Naive thymus-derived CD8-positive, alpha-beta T cell (primary cell): ENCODE measurements around the gene ANKRD13D. TPM values are rescaled to one million over a fixed set of nuclear protein-coding genes. Genes with fewer than 3 reads are reported as not detected.

Experiments used
- ATAC-seq, 2 donors: fragments of 150-1000 bp; cut with Tn5 transposase in 1 of 2; sonication (Bioruptor Pico), chemical (Tn5 transposase) in 1 of 2; 1 replicate in 1 of 2; 2 replicates in 1 of 2; pipeline ENCODE4 v1.10.0; 2021; ENCODE audit warnings: mild to moderate bottlenecking in 2 of 2, moderate library complexity in 2 of 2
- POLR2A ChIA-PET: fragments of 350-600 bp; sonication (Branson Sonifier 250); formaldehyde crosslinking; loops from one replicate; lab custom pipeline; 2021; ENCODE audit warnings: antibody characterized with exemption; lab: Charles Lee
- DNase-seq, 10 donors: peaks; one replicate each; pipeline versions ENCODE4 v3.0.0 to v3.0.0-alpha.2; 2020 to 2022
- H3K27ac Mint-ChIP-seq, 10 donors: one replicate each; pipeline ENCODE4 v1.8.0; 2020 to 2022; ENCODE audit warnings: mild to moderate bottlenecking in 10 of 10, mixed read lengths in 10 of 10, moderate library complexity in 4 of 10, inconsistent platforms in 1 of 10
- H3K27me3 Mint-ChIP-seq, 5 donors: one replicate each; pipeline ENCODE4 v1.8.0; 2021 to 2022; ENCODE audit warnings: mixed read lengths in 5 of 5
- H3K36me3 Mint-ChIP-seq, 3 donors: one replicate each; pipeline ENCODE4 v1.8.0; 2020 to 2022; ENCODE audit warnings: mixed read lengths in 3 of 3, mild to moderate bottlenecking in 2 of 3, inconsistent platforms in 1 of 3
- H3K4me1 Mint-ChIP-seq, 4 donors: one replicate each; pipeline ENCODE4 v1.8.0; 2021 to 2022; ENCODE audit warnings: mixed read lengths in 4 of 4
- H3K4me3 Mint-ChIP-seq, 10 donors: one replicate each; pipeline ENCODE4 v1.8.0; 2020 to 2022; ENCODE audit warnings: mild to moderate bottlenecking in 10 of 10, mixed read lengths in 10 of 10, moderate library complexity in 6 of 10, inconsistent platforms in 1 of 10
- H3K9me3 Mint-ChIP-seq, 9 donors: one replicate each; pipeline ENCODE4 v1.8.0; 2020 to 2022; ENCODE audit warnings: mixed read lengths in 9 of 9, mild to moderate bottlenecking in 3 of 9, inconsistent platforms in 1 of 9, moderate library complexity in 1 of 9
- polyA plus RNA-seq, 3 donors: library from polyadenylated mRNA; unstranded; fragments of 300-500 nt; fragmentation: Illumina TruSeq; gene quantifications; one replicate each; pipeline ENCODE4 v1.2.3, GENCODE V29; 2021
- total RNA-seq, 8 experiments: library from RNA in 2 of 8; stranded (reverse) in 2 of 8; gene quantifications; one replicate each; pipeline ENCODE4 v1.2.3 and lab custom pipeline; 2021 to 2026

ANKRD13D gene
- total and polyA plus RNA-seq, 5 experiments from 2014 or later, result 6.0 to 206 (median 18.3) TPM

GRCh38 chr11:67309166-67309565, 20.1 kb downstream of the ANKRD13D start:
- H3K4me1 Mint-ChIP-seq, result peaks cover 18 to 41% (median 33%) of the 10 kb centered on the region in 4 donors
- H3K27ac Mint-ChIP-seq, result peak overlapping the region in 1 of 10 donors; percentile 43
- H3K4me3 Mint-ChIP-seq, result no peak overlapping the region
- POLR2A ChIA-PET, result interaction anchor here (1.1 to 49.2 kb wide), 2 partner anchors 8 to 31 kb away, joined by 5 to 2293 read pairs; partner anchors contain the start of genes ANKRD13D and GRK2
- H3K36me3 Mint-ChIP-seq, result no peaks in the 10 kb centered on the region
- ATAC-seq (no peak), DNase-seq (no peak)
- H3K27me3 Mint-ChIP-seq, result no peaks in the 10 kb centered on the region
- H3K9me3 Mint-ChIP-seq, result no peaks in the 10 kb centered on the region

- no peaks in the 10 kb centered on the region for H3K9me3 Mint-ChIP-seq
- DNase-seq (no peak), ATAC-seq (no peak)
- POLR2A ChIA-PET, result interaction anchor here (8.6 to 49.2 kb wide), 2 partner anchors 8 to 31 kb away, joined by 85 to 2293 read pairs; partner anchors contain the start of genes ANKRD13D, GRK2 and SSH3
- H3K4me1 Mint-ChIP-seq, result peaks cover 17 to 38% (median 29%) of the 10 kb centered on the region in 4 donors
- no peak overlapping the region for H3K4me3 Mint-ChIP-seq
- no peaks in the 10 kb centered on the region for H3K36me3 Mint-ChIP-seq
- H3K27me3 Mint-ChIP-seq, result no peaks in the 10 kb centered on the region
- H3K27ac Mint-ChIP-seq, result peak overlapping the region in 2 of 10 donors; percentile 32 to 43
Observed at GRCh38 chr11:67309661-67310061, 20.6 kb downstream of the ANKRD13D start.

- POLR2A ChIA-PET, result interaction anchor here (8.6 to 49.2 kb wide), 2 partner anchors 8 to 32 kb away, joined by 85 to 2293 read pairs; partner anchors contain the start of genes ANKRD13D, GRK2 and SSH3
- Mint-ChIP-seq H3K27ac (peak overlapping the region in 1 of 10 donors; percentile 18), H3K9me3 (no peaks in the 10 kb centered on the region), H3K27me3 (no peaks in the 10 kb centered on the region), H3K4me1 (peaks cover 14 to 36% (median 26%) of the 10 kb centered on the region in 4 donors), H3K4me3 (no peak overlapping the region), H3K36me3 (no peaks in the 10 kb centered on the region)
- ATAC-seq (no peak), DNase-seq (no peak)
Observed at GRCh38 chr11:67310246-67311050, 21.3 kb downstream of the ANKRD13D start.

DNA sequence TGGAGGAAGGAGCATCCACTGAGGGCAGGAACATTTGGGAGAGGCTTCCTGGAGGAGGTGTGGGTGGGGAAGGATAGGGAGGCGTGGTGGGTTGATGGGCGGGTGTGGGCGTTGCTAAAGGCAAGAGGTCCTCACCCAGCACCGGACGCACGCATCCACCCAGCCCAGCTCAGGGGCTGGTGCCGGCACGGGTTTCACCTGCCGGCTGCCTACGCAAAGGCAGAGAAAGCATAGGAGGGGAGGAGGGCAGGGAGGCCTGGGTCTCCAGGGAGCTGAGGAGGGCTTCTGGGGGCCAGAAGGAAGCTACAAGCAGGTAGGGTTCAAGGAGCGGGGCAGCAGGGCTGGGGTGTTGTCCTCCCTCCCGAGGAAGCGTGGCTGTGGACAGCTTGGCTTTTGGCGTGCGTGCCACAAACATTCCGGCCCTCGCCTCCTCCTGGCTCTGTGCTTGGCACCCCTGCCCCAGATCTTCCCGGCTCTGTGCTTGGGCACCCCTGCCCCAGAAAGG, 22.0 kb downstream of the ANKRD13D start:
- ATAC-seq, result no peak
- peak overlapping the region in 2 of 10 donors; percentile 11 to 14 for H3K27ac Mint-ChIP-seq
- POLR2A ChIA-PET, result interaction anchor here (8.6 to 49.2 kb wide), 2 partner anchors 9 to 33 kb away, joined by 85 to 2293 read pairs; partner anchors contain the start of genes ANKRD13D, GRK2 and SSH3
- no peaks in the 10 kb centered on the region for H3K9me3 Mint-ChIP-seq
- H3K27me3 Mint-ChIP-seq, result no peaks in the 10 kb centered on the region
- H3K4me3 Mint-ChIP-seq, result no peak overlapping the region
- peaks cover 14 to 37% (median 27%) of the 10 kb centered on the region in 4 donors for H3K4me1 Mint-ChIP-seq
- no peak for DNase-seq
- no peaks in the 10 kb centered on the region for H3K36me3 Mint-ChIP-seq

DNA sequence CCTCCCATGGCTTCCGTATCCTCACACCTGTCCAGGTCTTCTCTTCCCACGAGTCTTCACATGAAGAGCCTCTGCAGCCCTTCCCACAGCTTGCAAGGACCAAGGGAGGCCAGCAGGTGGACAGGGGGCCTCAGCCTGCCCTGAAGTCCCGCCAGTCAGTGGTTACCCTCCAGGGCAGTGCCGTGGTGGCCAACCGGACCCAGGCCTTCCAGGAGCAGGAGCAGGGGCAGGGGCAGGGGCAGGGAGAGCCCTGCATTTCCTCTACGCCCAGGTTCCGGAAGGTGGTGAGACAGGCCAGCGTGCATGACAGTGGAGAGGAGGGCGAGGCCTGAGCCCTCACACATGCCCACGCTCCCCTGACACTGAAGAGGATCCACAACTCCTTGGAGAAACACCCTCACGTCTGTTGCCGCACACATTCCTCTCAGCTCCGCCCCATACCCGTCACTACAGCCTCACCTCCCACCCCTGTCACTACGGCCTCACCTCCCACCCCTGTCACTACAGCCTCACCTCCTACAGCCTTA, 22.5 kb downstream of the ANKRD13D start:
- no peaks in the 10 kb centered on the region for H3K27me3 Mint-ChIP-seq
- H3K4me1 Mint-ChIP-seq, result peaks cover 14 to 37% (median 27%) of the 10 kb centered on the region in 4 donors
- DNase-seq (no peak), ATAC-seq (peak in 1 of 2 donors; percentile 27)
- no peaks in the 10 kb centered on the region for H3K36me3 Mint-ChIP-seq
- peak overlapping the region in 1 of 10 donors; percentile 27 for H3K4me3 Mint-ChIP-seq
- POLR2A ChIA-PET, result interaction anchor here (8.6 to 49.2 kb wide), 2 partner anchors 9 to 33 kb away, joined by 85 to 2293 read pairs; partner anchors contain the start of genes ANKRD13D, GRK2 and SSH3
- no peaks in the 10 kb centered on the region for H3K9me3 Mint-ChIP-seq
- peak overlapping the region in 7 of 10 donors; percentile 31 to 98 (median 85) for H3K27ac Mint-ChIP-seq

DNA sequence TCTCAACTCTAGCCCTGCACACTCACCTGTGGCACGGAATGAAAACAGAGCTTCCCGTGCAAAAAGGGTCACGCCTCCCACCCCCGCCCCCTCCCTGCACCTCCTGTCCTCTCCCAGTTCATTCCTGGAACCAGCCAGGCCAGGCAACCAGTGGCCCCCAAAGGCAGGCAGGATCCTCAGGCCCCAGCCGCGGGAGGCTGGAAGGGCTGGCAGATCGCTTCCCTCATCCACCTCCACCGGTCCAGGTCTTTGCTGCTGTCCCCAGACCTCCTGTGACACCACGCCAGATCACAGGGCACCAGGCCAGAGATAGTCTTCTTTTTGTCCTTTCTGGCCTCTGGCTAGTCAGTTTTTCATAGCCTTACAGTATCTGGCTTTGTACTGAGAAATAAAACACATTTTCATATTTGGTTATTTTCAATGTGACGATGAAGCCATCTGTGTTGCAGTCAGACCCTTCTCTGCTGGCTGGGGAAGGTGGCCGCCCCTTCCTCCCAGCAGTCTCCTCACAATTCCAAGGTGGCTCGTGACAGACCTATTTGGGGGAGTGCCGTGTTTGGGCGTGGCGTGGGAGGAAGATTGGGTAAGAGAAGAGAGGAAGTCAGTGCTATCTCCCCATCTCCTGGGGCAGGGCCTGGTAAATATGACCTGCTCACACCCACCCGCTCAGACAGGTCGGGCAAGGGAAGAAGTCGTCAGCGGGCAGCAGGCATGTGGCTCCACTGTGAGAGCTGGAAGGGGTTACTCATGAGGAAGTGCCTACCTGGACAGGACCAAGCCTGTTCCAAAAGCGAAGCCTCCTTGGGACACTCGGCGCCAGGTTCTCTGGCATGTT, 23.3 kb downstream of the ANKRD13D start:
- Mint-ChIP-seq H3K36me3 (no peaks in the 10 kb centered on the region), H3K4me1 (peaks cover 16 to 39% (median 33%) of the 10 kb centered on the region in 4 donors), H3K4me3 (peak overlapping the region in 8 of 10 donors; percentile 44 to 76 (median 62)), H3K9me3 (no peaks in the 10 kb centered on the region), H3K27me3 (no peaks in the 10 kb centered on the region), H3K27ac (peak overlapping the region; percentile 73 to 98 (median 90))
- ATAC-seq (peak in 1 of 2 donors; percentile 14), DNase-seq (no peak)
- POLR2A ChIA-PET, result interaction anchor here (0.6 to 49.2 kb wide), 3 partner anchors 10 to 89 kb away, joined by 3 to 2293 read pairs (median 85); partner anchors contain the start of genes ANKRD13D, GRK2, PPP1CA and SSH3

- H3K36me3 Mint-ChIP-seq, result no peaks in the 10 kb centered on the region
- ATAC-seq (no peak), DNase-seq (no peak)
- POLR2A ChIA-PET, result interaction anchor here (0.6 to 49.2 kb wide), 3 partner anchors 11 to 88 kb away, joined by 3 to 2293 read pairs (median 85); partner anchors contain the start of genes ANKRD13D, GRK2, PPP1CA and SSH3
- H3K4me3 Mint-ChIP-seq, result peak overlapping the region in 7 of 10 donors; percentile 4 to 51 (median 20)
- H3K27ac Mint-ChIP-seq, result peak overlapping the region; percentile 73 to 98 (median 88)
- no peaks in the 10 kb centered on the region for H3K27me3 Mint-ChIP-seq
- H3K9me3 Mint-ChIP-seq, result no peaks in the 10 kb centered on the region
- H3K4me1 Mint-ChIP-seq, result peaks cover 19 to 43% (median 39%) of the 10 kb centered on the region in 4 donors
Observed at GRCh38 chr11:67313125-67313890, 24.2 kb downstream of the ANKRD13D start.

- peak overlapping the region in 3 of 10 donors; percentile 9 to 59 (median 33) for H3K4me3 Mint-ChIP-seq
- H3K27ac Mint-ChIP-seq, result peak overlapping the region in 6 of 10 donors; percentile 40 to 89 (median 61)
- no peaks in the 10 kb centered on the region for H3K9me3 Mint-ChIP-seq
- H3K36me3 Mint-ChIP-seq, result no peaks in the 10 kb centered on the region
- ATAC-seq, result no peak
- POLR2A ChIA-PET, result interaction anchor here (0.6 to 49.2 kb wide), 4 partner anchors 12 to 39 kb away, joined by 3 to 2293 read pairs (median 47); partner anchors contain the start of genes ANKRD13D, GRK2, POLD4 and SSH3
- no peak for DNase-seq
- H3K4me1 Mint-ChIP-seq, result peaks cover 20 to 52% (median 48%) of the 10 kb centered on the region in 4 donors
- H3K27me3 Mint-ChIP-seq, result no peaks in the 10 kb centered on the region
Observed at GRCh38 chr11:67314218-67314617, 25.1 kb downstream of the ANKRD13D start.

- Mint-ChIP-seq H3K27me3 (no peaks in the 10 kb centered on the region), H3K9me3 (no peaks in the 10 kb centered on the region), H3K36me3 (no peaks in the 10 kb centered on the region), H3K4me1 (peaks cover 25 to 59% (median 50%) of the 10 kb centered on the region in 4 donors), H3K4me3 (peak overlapping the region in 7 of 10 donors; percentile 8 to 99 (median 64)), H3K27ac (peak overlapping the region in 7 of 10 donors; percentile 17 to 80 (median 44))
- ATAC-seq, result no peak
- DNase-seq, result no peak
- POLR2A ChIA-PET, result interaction anchor here (1.5 to 49.2 kb wide), 4 partner anchors 13 to 74 kb away, joined by 3 to 2293 read pairs (median 47); partner anchors contain the start of genes ANKRD13D, GRK2, POLD4 and SSH3
Observed at GRCh38 chr11:67315325-67315909, 26.3 kb downstream of the ANKRD13D start.

DNA sequence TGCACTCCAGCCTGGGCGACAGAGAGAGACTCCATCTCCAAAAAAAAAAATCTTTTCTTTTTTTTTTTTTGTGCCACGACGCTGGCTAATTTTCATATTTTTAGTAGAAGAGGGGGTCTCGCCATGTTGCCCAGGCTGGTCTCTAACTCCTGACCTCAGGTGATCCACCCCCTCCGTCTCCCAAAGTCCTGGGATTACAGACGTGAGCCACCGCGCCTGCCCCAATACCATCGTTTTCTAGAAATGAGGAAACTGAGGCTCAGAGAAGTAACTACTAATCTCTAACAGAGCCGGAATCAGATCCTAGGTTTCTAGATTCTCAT, 27.7 kb downstream of the ANKRD13D start:
- H3K9me3 Mint-ChIP-seq, result no peaks in the 10 kb centered on the region
- H3K36me3 Mint-ChIP-seq, result no peaks in the 10 kb centered on the region
- DNase-seq (no peak), ATAC-seq (no peak)
- H3K4me3 Mint-ChIP-seq, result peak overlapping the region; percentile 93 to 100 (median 99)
- no peaks in the 10 kb centered on the region for H3K27me3 Mint-ChIP-seq
- peak overlapping the region in 9 of 10 donors; percentile 43 to 98 (median 94) for H3K27ac Mint-ChIP-seq
- peaks cover 25 to 59% (median 45%) of the 10 kb centered on the region in 4 donors for H3K4me1 Mint-ChIP-seq
- POLR2A ChIA-PET, result interaction anchor here (0.5 to 49.2 kb wide), 15 partner anchors 8 to 1822 kb away, joined by 3 to 2293 read pairs (median 5); partner anchors contain the start of genes ANKRD13D, GRK2, POLD4 and SSH3
